EH (cell line): ENCODE results near the gene SREBF1.

Experiments used
- DNase-seq: peaks from one replicate; pipeline ENCODE4 v3.0.0-alpha.2; 2015; ENCODE audit warnings: low read depth

The SREBF1 gene

GRCh38 chr17:17779015-17779611 lies 57.7 kb downstream of the SREBF1 start:
- no peak for DNase-seq

GRCh38 chr17:17778308-17779014 lies 58.3 kb downstream of the SREBF1 start:
- DNase-seq = no peak

- no peak for DNase-seq
Measured at GRCh38 chr17:17776889-17777288, 59.9 kb downstream of the SREBF1 start.

- no peak for DNase-seq
Measured at GRCh38 chr17:17774009-17774881, 62.5 kb downstream of the SREBF1 start.

GRCh38 chr17:17772231-17772630 lies 64.6 kb downstream of the SREBF1 start:
- no peak for DNase-seq

- no peak for DNase-seq
Measured at GRCh38 chr17:17771498-17772201, 65.1 kb downstream of the SREBF1 start.

GRCh38 chr17:17770632-17771044 lies 66.1 kb downstream of the SREBF1 start:
- no peak for DNase-seq

- DNase-seq = no peak
Measured at GRCh38 chr17:17769869-17770631, 66.7 kb downstream of the SREBF1 start.

GRCh38 chr17:17768424-17769088 lies 68.2 kb downstream of the SREBF1 start:
- DNase-seq = no peak

- DNase-seq = no peak
Measured at GRCh38 chr17:17767887-17768418, 68.8 kb downstream of the SREBF1 start.

GRCh38 chr17:17767154-17767869 lies 69.5 kb downstream of the SREBF1 start:
- DNase-seq = peak; percentile 64

GRCh38 chr17:17766744-17767120 lies 70.1 kb downstream of the SREBF1 start:
- DNase-seq = no peak

GRCh38 chr17:17766077-17766743 lies 70.6 kb downstream of the SREBF1 start:
- DNase-seq = no peak

- DNase-seq = no peak
Measured at GRCh38 chr17:17765359-17766076, 71.3 kb downstream of the SREBF1 start.

GRCh38 chr17:17763734-17764133 lies 73.1 kb downstream of the SREBF1 start:
- DNase-seq = no peak

GRCh38 chr17:17763136-17763535 lies 73.7 kb downstream of the SREBF1 start:
- no peak for DNase-seq

GRCh38 chr17:17762744-17763105 lies 74.1 kb downstream of the SREBF1 start:
- no peak for DNase-seq
